Body of pancreas (tissue), 4 donors: ENCODE results near the gene NME4.

Experiments
- CTCF ChIP-seq, 7 experiments: fragments of 450-650 bp in 4 of 7; fragments of 200-600 bp in 3 of 7; sonication (generic) in 3 of 7; IDR thresholded peaks; one replicate each; pipeline ENCODE4 v1.5.1; 2016 to 2019; ENCODE audit warnings: antibody characterized with exemption in 7 of 7
- POLR2A ChIP-seq, 3 donors: fragments of 450-650 bp; IDR thresholded peaks; one replicate each; pipeline ENCODE4 v1.6.1; 2016; ENCODE audit warnings: antibody characterized with exemption in 3 of 3, mild to moderate bottlenecking in 2 of 3

GRCh38 chr16:444027-444426 is 47.0 kb downstream of the NME4 start:
- TF ChIP-seq POLR2A (IDR thresholded peaks at IDR 0.05), result no peak
- TF ChIP-seq CTCF (IDR thresholded peaks at IDR 0.05), result no peak
